Tibial nerve (tissue), 4 donors: Measurements from ENCODE around the gene SHISA6. TPM values are rescaled to one million over a fixed set of nuclear protein-coding genes. Genes with fewer than 3 reads are reported as not detected.

Experiments
- DNase-seq, 2 donors: peaks; one replicate each; pipeline ENCODE4 v3.0.0-alpha.2; 2019; ENCODE audit warnings: low spot score in 2 of 2
- H3K27ac ChIP-seq, 4 donors: fragments of 200-600 bp; sonication (generic) in 3 of 4; one replicate each; pipeline ENCODE4 v1.5.1; 2017 to 2019; ENCODE audit warnings: mild to moderate bottlenecking in 1 of 4
- H3K27me3 ChIP-seq, 2 donors: fragments of 200-600 bp; sonication (generic) in 1 of 2; one replicate each; pipeline versions ENCODE4 v1.5.1 to v1.6.0; 2017 to 2019
- H3K36me3 ChIP-seq, 3 donors: fragments of 200-600 bp; sonication (generic); one replicate each; pipeline ENCODE4 v1.5.1; 2018 to 2019
- H3K4me1 ChIP-seq, 4 donors: fragments of 200-600 bp; sonication (generic) in 3 of 4; one replicate each; pipeline ENCODE4 v1.5.1; 2017 to 2019
- H3K4me3 ChIP-seq, 4 donors: fragments of 200-600 bp; sonication (generic) in 3 of 4; one replicate each; pipeline ENCODE4 v1.5.1; 2017 to 2019; ENCODE audit warnings: mild to moderate bottlenecking in 1 of 4, moderate library complexity in 1 of 4
- H3K9me3 ChIP-seq, 4 donors: fragments of 200-600 bp; sonication (generic) in 3 of 4; one replicate each; pipeline ENCODE4 v1.5.1; 2017 to 2019
- CTCF ChIP-seq, 5 experiments: fragments of 200-600 bp in 3 of 5; fragments of 450-650 bp in 2 of 5; sonication (generic) in 3 of 5; IDR thresholded peaks; one replicate each; pipeline ENCODE4 v1.5.1; 2016 to 2019; ENCODE audit warnings: antibody characterized with exemption in 5 of 5, mild to moderate bottlenecking in 3 of 5, moderate library complexity in 2 of 5
- EP300 ChIP-seq, 2 donors: sonication (generic); formaldehyde crosslinking; IDR thresholded peaks; one replicate each; pipeline ENCODE4 v1.6.1; 2017; ENCODE audit warnings: antibody characterized with exemption in 2 of 2, mild to moderate bottlenecking in 1 of 2
- POLR2A ChIP-seq, 2 donors: fragments of 450-650 bp; IDR thresholded peaks; one replicate each; pipeline ENCODE4 v1.6.1; 2017; ENCODE audit warnings: antibody characterized with exemption in 2 of 2, mild to moderate bottlenecking in 2 of 2, moderate library complexity in 2 of 2
- WGBS, 2 donors: methylation state at CpG; one replicate each; pipeline ENCODE4 v1.1.5; 2018; 5-methylcytosine and 5-hydroxymethylcytosine counted together
- total RNA-seq, 4 donors: library from RNA; depleted of rRNA; stranded (reverse); fragments of >200 nt; gene quantifications; one replicate each; pipeline ENCODE4 v1.1.0, GENCODE V29; 2016

SHISA6 gene
- total RNA-seq, 4 donors from 2014 or later, result 10.8 to 28.0 (median 21.9) TPM

DNA sequence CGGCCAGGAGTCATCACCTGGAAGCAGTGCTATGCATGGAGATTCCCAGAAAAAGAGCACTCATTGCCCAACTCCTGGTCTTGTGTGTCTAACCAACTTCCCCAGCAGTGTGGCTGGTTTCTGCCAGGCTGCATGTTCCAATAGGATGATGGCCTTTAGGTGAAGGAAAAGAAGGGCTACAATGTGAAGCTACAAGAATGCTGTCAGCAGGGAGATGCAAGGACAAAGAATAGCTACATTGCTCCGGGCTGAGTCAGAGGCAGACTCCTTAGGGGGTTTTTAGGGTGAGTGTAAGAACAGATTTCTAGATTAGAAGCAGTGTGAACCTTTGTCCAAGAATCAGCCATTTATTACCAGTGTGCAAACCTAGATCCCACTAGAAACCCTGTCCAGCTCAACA lies 294.2 kb downstream of the SHISA6 start:
- no peak overlapping the region for H3K27ac ChIP-seq
- no peak for DNase-seq
- H3K27me3 ChIP-seq, result no peaks in the 10 kb centered on the region
- H3K36me3 ChIP-seq, result no peaks in the 10 kb centered on the region
- no peaks in the 10 kb centered on the region for H3K4me1 ChIP-seq
- WGBS, 2 donors, result 76 to 80% methylated on average over 2 of the region's 2 CpGs
- H3K9me3 ChIP-seq, result no peaks in the 10 kb centered on the region
- no peak overlapping the region for H3K4me3 ChIP-seq
- TF ChIP-seq POLR2A (IDR thresholded peaks at IDR 0.05) (no peak), CTCF (IDR thresholded peaks at IDR 0.05) (no peak), EP300 (IDR thresholded peaks at IDR 0.05) (no peak)

GRCh38 chr17:11538366-11538765 lies 297.4 kb downstream of the SHISA6 start:
- Histone ChIP-seq H3K36me3 (no peaks in the 10 kb centered on the region), H3K9me3 (peaks cover 0 to 23% (median 4%) of the 10 kb centered on the region in 4 donors), H3K4me3 (no peak overlapping the region), H3K4me1 (no peaks in the 10 kb centered on the region), H3K27ac (no peak overlapping the region), H3K27me3 (no peaks in the 10 kb centered on the region)
- 70 to 81% methylated on average over 5 of the region's 5 CpGs for WGBS, 2 donors
- TF ChIP-seq CTCF (IDR thresholded peaks at IDR 0.05) (no peak), EP300 (IDR thresholded peaks at IDR 0.05) (no peak), POLR2A (IDR thresholded peaks at IDR 0.05) (no peak)
- no peak for DNase-seq

DNA sequence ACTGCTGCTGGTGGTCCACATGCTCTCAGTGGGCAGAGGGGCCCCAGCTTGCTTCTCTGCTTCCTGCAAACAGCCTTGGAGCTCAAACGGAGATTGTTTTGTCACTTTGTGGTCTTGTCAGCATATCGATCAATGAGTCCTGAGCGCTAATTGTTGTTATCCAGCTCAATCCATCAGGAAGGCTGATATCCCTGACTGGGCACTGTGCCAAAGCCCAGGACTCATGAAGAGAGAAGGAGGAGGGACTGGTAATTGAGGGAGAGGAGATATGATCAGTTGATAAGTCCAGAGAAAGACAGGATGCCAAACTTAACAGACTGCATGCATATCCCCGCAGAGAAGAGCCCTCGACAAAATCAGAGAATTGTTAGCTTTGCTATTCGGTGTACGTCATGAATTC lies 298.6 kb downstream of the SHISA6 start:
- TF ChIP-seq CTCF (IDR thresholded peaks at IDR 0.05) (no peak), POLR2A (IDR thresholded peaks at IDR 0.05) (no peak), EP300 (IDR thresholded peaks at IDR 0.05) (no peak)
- no peak for DNase-seq
- H3K27ac ChIP-seq, result no peak overlapping the region
- H3K36me3 ChIP-seq, result no peaks in the 10 kb centered on the region
- no peaks in the 10 kb centered on the region for H3K4me1 ChIP-seq
- 77 to 81% methylated on average over 7 of the region's 7 CpGs for WGBS, 2 donors
- H3K9me3 ChIP-seq, result peaks cover 0 to 23% (median 4%) of the 10 kb centered on the region in 4 donors
- H3K27me3 ChIP-seq, result no peaks in the 10 kb centered on the region
- no peak overlapping the region for H3K4me3 ChIP-seq

DNA sequence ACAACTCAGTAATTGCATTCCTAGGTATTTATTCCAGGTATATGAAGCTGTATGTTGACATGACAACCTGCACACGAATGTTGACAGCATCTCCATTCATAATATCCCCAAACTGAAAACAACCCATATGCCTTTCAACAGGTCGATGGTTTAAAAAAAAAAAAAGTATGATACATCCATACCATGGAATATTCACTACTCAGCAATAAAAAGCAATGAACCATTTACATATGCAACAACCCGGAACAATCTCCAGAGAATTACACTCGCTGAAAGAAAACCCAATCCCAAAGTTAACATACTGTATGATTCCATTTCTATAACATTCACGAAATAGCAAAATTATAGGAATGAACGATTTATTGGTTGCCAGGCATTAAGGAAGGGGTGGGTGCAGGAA lies 304.0 kb downstream of the SHISA6 start:
- H3K9me3 ChIP-seq, result peaks cover 0 to 23% (median 4%) of the 10 kb centered on the region in 4 donors
- H3K4me3 ChIP-seq, result no peak overlapping the region
- no peaks in the 10 kb centered on the region for H3K36me3 ChIP-seq
- TF ChIP-seq CTCF (IDR thresholded peaks at IDR 0.05) (no peak), EP300 (IDR thresholded peaks at IDR 0.05) (no peak), POLR2A (IDR thresholded peaks at IDR 0.05) (no peak)
- H3K27ac ChIP-seq, result no peak overlapping the region
- DNase-seq, result no peak
- no peaks in the 10 kb centered on the region for H3K4me1 ChIP-seq
- 85 to 88% methylated on average over 6 of the region's 6 CpGs for WGBS, 2 donors
- no peaks in the 10 kb centered on the region for H3K27me3 ChIP-seq

DNA sequence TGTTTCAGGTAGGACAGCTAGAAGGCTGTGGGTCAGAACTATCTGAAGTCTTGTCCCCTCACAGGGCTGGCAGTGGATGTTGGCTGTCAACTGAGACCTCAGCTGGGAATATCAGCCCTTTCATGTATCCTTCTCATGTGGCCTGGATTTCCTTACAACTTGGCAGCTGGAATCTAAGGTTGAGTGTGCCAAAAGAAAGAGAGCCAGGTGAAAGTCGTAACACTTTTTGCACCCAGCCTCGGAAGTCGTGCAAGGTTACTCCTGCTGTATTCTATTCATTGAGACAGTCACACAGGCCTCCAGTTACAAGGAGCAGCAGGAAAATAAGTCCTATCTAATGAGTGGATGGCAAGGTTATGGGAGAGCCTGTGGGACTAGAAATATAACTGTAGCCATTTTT lies 304.7 kb downstream of the SHISA6 start:
- no peak for TF ChIP-seq POLR2A (IDR thresholded peaks at IDR 0.05)
- TF ChIP-seq EP300 (IDR thresholded peaks at IDR 0.05), result no peak
- no peak for TF ChIP-seq CTCF (IDR thresholded peaks at IDR 0.05)
- Histone ChIP-seq H3K27me3 (no peaks in the 10 kb centered on the region), H3K9me3 (peaks cover 0 to 22% (median 4%) of the 10 kb centered on the region in 4 donors), H3K4me3 (no peak overlapping the region), H3K4me1 (no peaks in the 10 kb centered on the region), H3K27ac (no peak overlapping the region), H3K36me3 (no peaks in the 10 kb centered on the region)
- WGBS, 2 donors, result 75 to 79% methylated on average over 3 of the region's 3 CpGs
- DNase-seq, result no peak
